A375 (cell line): Measurements from ENCODE around the gene CCDC89. TPM values are rescaled to one million over a fixed set of nuclear protein-coding genes. Genes with fewer than 3 reads are reported as not detected.

Experiments
- total RNA-seq: library from RNA; depleted of rRNA; stranded (reverse); fragments of >200 nt; shearing (Covaris generic); gene quantifications from 2 replicates; pipeline ENCODE4 v1.2.3, GENCODE V29; 2014; rRNA removed

Gene CCDC89
- total RNA-seq, result 0.08 TPM in 1 of 2 replicates, not detected in the other

GRCh38 chr11:85685820-85686459 lies at the start of gene CCDC89:
CCDC89 (minus strand) TSS chr11:85686195; CDS start chr11:85686130, 65 bp downstream.

GRCh38 chr11:85664615-85665481 lies 21.1 kb downstream of the CCDC89 start, which contains the start of gene CREBZF:
CREBZF (minus strand) TSS chr11:85665129; CDS start chr11:85664875, 254 bp downstream.

GRCh38 chr11:85647604-85648299 lies 38.2 kb downstream of the CCDC89 start, which contains the start of gene TMEM126A:
TMEM126A (plus strand) TSS chr11:85647967; CDS start chr11:85650256, 2,289 bp downstream.

Other genes starting within 250 kb of the CCDC89 start
- gene DLG2, start 58.9 kb downstream of the CCDC89 start, total RNA-seq, result 1.1 and 2.0 TPM in 2 replicates
- gene TMEM126B, start 57.6 kb downstream of the CCDC89 start, total RNA-seq, result 34.2 and 53.1 TPM in 2 replicates
- gene TMEM126A, start 38.2 kb downstream of the CCDC89 start, total RNA-seq, result 21.5 and 34.8 TPM in 2 replicates
- 86.5 and 95.7 TPM in 2 replicates for gene CREBZF, start 21.1 kb downstream of the CCDC89 start, total RNA-seq
- gene SYTL2, start 124.9 kb upstream of the CCDC89 start, total RNA-seq, result 17.3 and 25.5 TPM in 2 replicates
- gene CCDC83, start 169.2 kb upstream of the CCDC89 start, total RNA-seq, result not detected in 2 replicates